Measurements from ENCODE around the gene TRIM9. TPM values are rescaled to one million over a fixed set of nuclear protein-coding genes. Genes with fewer than 3 reads are reported as not detected.

TRIM9 gene
- total RNA-seq, 4 donors from 2014 or later: 0.56 to 2.6 (median 1.8) TPM

DNA sequence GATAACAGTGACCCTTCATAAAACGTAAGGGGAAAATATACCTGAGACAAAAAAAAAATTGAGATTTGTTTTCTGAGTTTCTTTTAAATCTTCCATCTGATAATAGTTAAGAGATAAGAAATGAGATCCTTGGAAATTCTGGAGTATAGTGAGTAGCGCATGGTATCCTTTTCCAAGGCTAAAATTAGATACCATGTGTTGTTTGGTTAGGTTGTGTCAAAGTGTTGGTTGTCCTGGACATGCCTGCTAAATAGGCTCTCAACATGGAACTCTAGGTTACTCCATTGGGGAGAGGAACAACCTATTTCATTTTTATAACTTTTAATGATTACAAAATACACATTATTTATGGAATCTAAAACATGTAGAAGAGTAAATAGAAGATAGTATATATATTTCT is 165.4 kb downstream of the TRIM9 start:
- Histone ChIP-seq H3K27me3 (no peaks in the 10 kb centered on the region), H3K4me1 (no peaks in the 10 kb centered on the region), H3K9me3 (no peaks in the 10 kb centered on the region), H3K36me3 (peaks cover 0 to 9% of the 10 kb centered on the region in 2 donors), H3K27ac (no peak overlapping the region), H3K4me3 (replicated peaks in 1 of 3) (no peak overlapping the region)
- intact Hi-C loops (cut with DNase I): no loop called here
- TF ChIP-seq POLR2A (IDR thresholded peaks at IDR 0.05): no peak
- TF ChIP-seq, protein P1, sequence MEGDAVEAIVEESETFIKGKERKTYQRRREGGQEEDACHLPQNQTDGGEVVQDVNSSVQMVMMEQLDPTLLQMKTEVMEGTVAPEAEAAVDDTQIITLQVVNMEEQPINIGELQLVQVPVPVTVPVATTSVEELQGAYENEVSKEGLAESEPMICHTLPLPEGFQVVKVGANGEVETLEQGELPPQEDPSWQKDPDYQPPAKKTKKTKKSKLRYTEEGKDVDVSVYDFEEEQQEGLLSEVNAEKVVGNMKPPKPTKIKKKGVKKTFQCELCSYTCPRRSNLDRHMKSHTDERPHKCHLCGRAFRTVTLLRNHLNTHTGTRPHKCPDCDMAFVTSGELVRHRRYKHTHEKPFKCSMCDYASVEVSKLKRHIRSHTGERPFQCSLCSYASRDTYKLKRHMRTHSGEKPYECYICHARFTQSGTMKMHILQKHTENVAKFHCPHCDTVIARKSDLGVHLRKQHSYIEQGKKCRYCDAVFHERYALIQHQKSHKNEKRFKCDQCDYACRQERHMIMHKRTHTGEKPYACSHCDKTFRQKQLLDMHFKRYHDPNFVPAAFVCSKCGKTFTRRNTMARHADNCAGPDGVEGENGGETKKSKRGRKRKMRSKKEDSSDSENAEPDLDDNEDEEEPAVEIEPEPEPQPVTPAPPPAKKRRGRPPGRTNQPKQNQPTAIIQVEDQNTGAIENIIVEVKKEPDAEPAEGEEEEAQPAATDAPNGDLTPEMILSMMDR (IDR thresholded peaks at IDR 0.05): no peak
- 95 to 96% methylated on average over 2 of the region's 2 CpGs for WGBS, 2 donors
- DNase-seq: no peak

DNA sequence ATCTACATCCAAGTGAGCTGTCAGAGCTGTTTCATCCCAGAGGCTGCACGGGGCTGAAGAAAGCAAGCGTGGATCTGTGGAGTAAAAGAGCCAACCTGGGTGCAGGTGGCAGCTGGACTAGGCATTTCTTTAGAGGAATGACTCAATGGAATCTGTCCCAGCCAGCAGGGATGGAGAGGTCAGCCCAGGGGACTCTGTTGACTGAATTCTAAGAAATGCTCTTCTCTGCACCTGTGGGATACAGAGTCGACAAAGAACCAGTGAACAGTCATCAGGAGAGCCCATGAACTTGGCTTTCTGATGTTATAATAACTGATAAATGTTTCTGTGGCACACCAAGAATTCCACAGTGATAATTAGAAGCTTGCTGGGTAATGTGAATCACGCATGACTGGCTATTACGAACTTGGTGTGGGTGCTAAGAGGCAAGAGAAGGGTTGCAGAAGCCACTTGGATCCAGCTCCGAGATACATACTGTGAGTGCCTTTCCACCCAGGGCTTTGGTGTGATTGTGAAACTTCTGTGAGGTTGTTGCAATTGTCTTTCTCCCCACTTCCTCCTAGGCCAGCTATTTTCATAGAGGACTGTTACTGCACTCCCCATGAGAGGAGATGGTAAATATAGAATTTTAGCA is 166.8 kb downstream of the TRIM9 start:
- intact Hi-C loops (cut with DNase I): no loop called here
- no peak for DNase-seq

GRCh38 chr14:50926851-50927386 is 168.0 kb downstream of the TRIM9 start:
- peaks cover 0 to 15% of the 10 kb centered on the region in 2 donors for H3K36me3 ChIP-seq
- intact Hi-C loops (cut with DNase I): no loop called here
- H3K27ac ChIP-seq: no peak overlapping the region
- 86 to 93% methylated on average over 3 of the region's 3 CpGs for whole genome bisulfite sequencing, 2 donors
- no peak for TF ChIP-seq POLR2A (IDR thresholded peaks at IDR 0.05)
- TF ChIP-seq, protein P1 (IDR thresholded peaks at IDR 0.05): no peak
- H3K9me3 ChIP-seq: no peaks in the 10 kb centered on the region
- no peaks in the 10 kb centered on the region for H3K4me1 ChIP-seq
- no peaks in the 10 kb centered on the region for H3K27me3 ChIP-seq
- DNase-seq: no peak
- no peak overlapping the region for H3K4me3 ChIP-seq (replicated peaks in 1 of 3)

More for the DNA sequence above, 166.8 kb downstream of the TRIM9 start:
- Histone ChIP-seq H3K27me3 (no peaks in the 10 kb centered on the region), H3K36me3 (peaks cover 0 to 11% of the 10 kb centered on the region in 2 donors), H3K9me3 (no peaks in the 10 kb centered on the region), H3K27ac (no peak overlapping the region), H3K4me1 (no peaks in the 10 kb centered on the region), H3K4me3 (replicated peaks in 1 of 3) (no peak overlapping the region)
- 90 to 91% methylated on average over 6 of the region's 6 CpGs for WGBS, 2 donors
- TF ChIP-seq POLR2A (IDR thresholded peaks at IDR 0.05): no peak
- TF ChIP-seq, protein P1 (IDR thresholded peaks at IDR 0.05): no peak

Other genes starting within 250 kb of the TRIM9 start
- under 1 TPM in 1 of 4 donors, not detected in 3; 0.11 TPM for gene ABHD12B, start 223.1 kb downstream of the TRIM9 start, total RNA-seq
- 10 to 100 TPM; 17.8 to 24.8 (median 22.4) TPM for gene PYGL, start 150.6 kb downstream of the TRIM9 start, total RNA-seq
- 10 to 100 TPM; 35.9 to 44.6 (median 43.0) TPM for gene TMX1, start 145.1 kb upstream of the TRIM9 start, total RNA-seq

Measured in thyroid gland (tissue), 4 donors.